ENCODE data around the gene ASTN2. TPM values are rescaled to one million over a fixed set of nuclear protein-coding genes. Genes with fewer than 3 reads are reported as not detected.

ASTN2 gene
- total and polyA plus RNA-seq, 7 donors = 0.60 to 7.5 (median 2.2) TPM

GRCh38 chr9:116774421-116775180 is 640.3 kb downstream of the ASTN2 start:
- WGBS, 2 donors = 46 to 59% methylated on average over 4 of the region's 4 CpGs
- TF ChIP-seq POLR2AphosphoS5 (IDR thresholded peaks at IDR 0.05) = no peak
- TF ChIP-seq, protein P1, sequence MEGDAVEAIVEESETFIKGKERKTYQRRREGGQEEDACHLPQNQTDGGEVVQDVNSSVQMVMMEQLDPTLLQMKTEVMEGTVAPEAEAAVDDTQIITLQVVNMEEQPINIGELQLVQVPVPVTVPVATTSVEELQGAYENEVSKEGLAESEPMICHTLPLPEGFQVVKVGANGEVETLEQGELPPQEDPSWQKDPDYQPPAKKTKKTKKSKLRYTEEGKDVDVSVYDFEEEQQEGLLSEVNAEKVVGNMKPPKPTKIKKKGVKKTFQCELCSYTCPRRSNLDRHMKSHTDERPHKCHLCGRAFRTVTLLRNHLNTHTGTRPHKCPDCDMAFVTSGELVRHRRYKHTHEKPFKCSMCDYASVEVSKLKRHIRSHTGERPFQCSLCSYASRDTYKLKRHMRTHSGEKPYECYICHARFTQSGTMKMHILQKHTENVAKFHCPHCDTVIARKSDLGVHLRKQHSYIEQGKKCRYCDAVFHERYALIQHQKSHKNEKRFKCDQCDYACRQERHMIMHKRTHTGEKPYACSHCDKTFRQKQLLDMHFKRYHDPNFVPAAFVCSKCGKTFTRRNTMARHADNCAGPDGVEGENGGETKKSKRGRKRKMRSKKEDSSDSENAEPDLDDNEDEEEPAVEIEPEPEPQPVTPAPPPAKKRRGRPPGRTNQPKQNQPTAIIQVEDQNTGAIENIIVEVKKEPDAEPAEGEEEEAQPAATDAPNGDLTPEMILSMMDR (IDR thresholded peaks at IDR 0.05) = no peak
- TF ChIP-seq EP300 (IDR thresholded peaks at IDR 0.05) = no peak
- no peak for TF ChIP-seq POLR2A (IDR thresholded peaks at IDR 0.05)
- Histone ChIP-seq H3K4me3 (no peak overlapping the region), H3K4me1 (no peaks in the 10 kb centered on the region), H3K36me3 (no peaks in the 10 kb centered on the region), H3K27me3 (no peaks in the 10 kb centered on the region), H3K27ac (no peak overlapping the region), H3K9me3 (no peaks in the 10 kb centered on the region)
- DNase-seq = no peak
- intact Hi-C loops (cut with DNase I) = no loop called here

DNA sequence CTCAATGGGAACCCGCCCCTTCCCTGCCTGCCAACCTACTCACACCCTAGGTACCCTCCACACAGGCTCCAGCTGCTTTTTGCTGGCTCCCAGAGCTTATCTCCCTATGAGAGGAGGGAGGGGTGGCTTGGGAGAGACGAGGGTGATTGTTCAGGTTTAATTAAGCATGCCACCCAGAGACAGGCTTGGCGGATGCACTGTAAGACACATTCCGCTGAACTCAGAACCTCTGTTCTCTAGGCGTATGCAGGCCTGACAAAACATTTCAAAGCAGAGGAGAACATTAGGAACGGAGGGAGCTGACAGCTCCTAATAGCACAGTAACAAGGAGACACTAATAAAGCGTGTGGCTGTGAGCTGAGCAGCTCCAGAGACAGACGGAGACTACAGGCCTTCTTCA is 647.6 kb downstream of the ASTN2 start:
- intact Hi-C loops (cut with DNase I) = no loop called here
- no peaks in the 10 kb centered on the region for H3K36me3 ChIP-seq
- H3K4me3 ChIP-seq = no peak overlapping the region
- TF ChIP-seq, protein P1 (IDR thresholded peaks at IDR 0.05) = no peak
- TF ChIP-seq POLR2A (IDR thresholded peaks at IDR 0.05) = no peak
- DNase-seq = no peak
- H3K27me3 ChIP-seq = no peaks in the 10 kb centered on the region
- H3K9me3 ChIP-seq = no peaks in the 10 kb centered on the region
- H3K27ac ChIP-seq = no peak overlapping the region
- WGBS, 2 donors = 62 to 70% methylated on average over 8 of the region's 8 CpGs
- no peaks in the 10 kb centered on the region for H3K4me1 ChIP-seq

- TF ChIP-seq EP300 (IDR thresholded peaks at IDR 0.05) = no peak
- TF ChIP-seq POLR2AphosphoS5 (IDR thresholded peaks at IDR 0.05) = no peak
- TF ChIP-seq, protein P1 (IDR thresholded peaks at IDR 0.05) = no peak
- TF ChIP-seq POLR2A (IDR thresholded peaks at IDR 0.05) = no peak
- Histone ChIP-seq H3K36me3 (no peaks in the 10 kb centered on the region), H3K9me3 (no peaks in the 10 kb centered on the region), H3K4me1 (no peaks in the 10 kb centered on the region), H3K4me3 (no peak overlapping the region), H3K27ac (no peak overlapping the region), H3K27me3 (no peaks in the 10 kb centered on the region)
- WGBS, 2 donors = 49 to 66% methylated on average over 5 of the region's 5 CpGs
- intact Hi-C loops (cut with DNase I) = no loop called here
- DNase-seq = no peak
Observed at GRCh38 chr9:116765011-116765410, 649.8 kb downstream of the ASTN2 start.

- H3K27ac ChIP-seq = no peak overlapping the region
- 80 to 82% methylated on average over 2 of the region's 2 CpGs for WGBS, 2 donors
- no peak overlapping the region for H3K4me3 ChIP-seq
- TF ChIP-seq EP300 (IDR thresholded peaks at IDR 0.05) = no peak
- H3K4me1 ChIP-seq = no peaks in the 10 kb centered on the region
- intact Hi-C loops (cut with DNase I) = no loop called here
- no peak for DNase-seq
- no peaks in the 10 kb centered on the region for H3K9me3 ChIP-seq
- H3K36me3 ChIP-seq = no peaks in the 10 kb centered on the region
- H3K27me3 ChIP-seq = no peaks in the 10 kb centered on the region
Observed at GRCh38 chr9:116763770-116764169, 651.1 kb downstream of the ASTN2 start.

GRCh38 chr9:116760636-116761035 is 654.2 kb downstream of the ASTN2 start:
- 47 to 76% methylated on average over 5 of the region's 5 CpGs for WGBS, 2 donors
- TF ChIP-seq, protein P1 (IDR thresholded peaks at IDR 0.05) = no peak
- no peak for TF ChIP-seq EP300 (IDR thresholded peaks at IDR 0.05)
- TF ChIP-seq POLR2A (IDR thresholded peaks at IDR 0.05) = no peak
- no peak for TF ChIP-seq POLR2AphosphoS5 (IDR thresholded peaks at IDR 0.05)
- intact Hi-C loops (cut with DNase I) = no loop called here
- Histone ChIP-seq H3K4me1 (no peaks in the 10 kb centered on the region), H3K9me3 (peaks cover 0 to 2% (median 0%) of the 10 kb centered on the region in 4 donors), H3K36me3 (no peaks in the 10 kb centered on the region), H3K27ac (no peak overlapping the region), H3K4me3 (no peak overlapping the region), H3K27me3 (no peaks in the 10 kb centered on the region)
- no peak for DNase-seq

Data from sigmoid colon (tissue), 7 donors.